HG03066 (cell line): ENCODE results near the gene SMAD3.

ENCODE experiments used
- ATAC-seq: cut with Tn5 transposase; IDR thresholded peaks from one replicate; pipeline ENCODE4 v1.9.1; 2021; ENCODE audit warnings: low read depth; ENCODE audit not compliant: unreplicated experiment

SMAD3 gene

DNA sequence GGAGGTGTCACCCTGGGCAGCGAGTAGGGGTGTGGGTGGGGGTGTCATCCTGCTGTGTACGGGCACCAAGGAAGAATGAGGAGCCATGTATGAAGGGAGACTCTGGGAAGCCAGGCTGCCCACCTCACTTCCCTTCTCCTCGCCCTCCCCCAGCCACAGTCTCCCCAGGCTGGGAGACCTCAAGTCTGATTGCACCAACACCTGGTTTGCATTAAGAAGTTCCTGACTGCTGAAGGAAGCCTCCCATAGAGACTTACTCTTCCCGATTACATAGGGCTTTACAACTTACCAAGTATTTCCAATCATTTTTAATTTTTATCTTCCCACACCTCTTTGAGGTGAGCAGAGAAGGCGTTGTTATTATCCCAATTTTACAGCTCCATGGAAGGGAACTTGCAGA is 29.5 kb upstream of the SMAD3 start:
- ATAC-seq = no peak

- no peak for ATAC-seq
Observed at GRCh38 chr15:67036775-67037555, 28.4 kb upstream of the SMAD3 start.

GRCh38 chr15:67037694-67038093 is 27.7 kb upstream of the SMAD3 start:
- ATAC-seq = no peak

- ATAC-seq = no peak
Observed at GRCh38 chr15:67038736-67039135, 26.7 kb upstream of the SMAD3 start.

GRCh38 chr15:67039384-67040075 is 25.9 kb upstream of the SMAD3 start:
- no peak for ATAC-seq

DNA sequence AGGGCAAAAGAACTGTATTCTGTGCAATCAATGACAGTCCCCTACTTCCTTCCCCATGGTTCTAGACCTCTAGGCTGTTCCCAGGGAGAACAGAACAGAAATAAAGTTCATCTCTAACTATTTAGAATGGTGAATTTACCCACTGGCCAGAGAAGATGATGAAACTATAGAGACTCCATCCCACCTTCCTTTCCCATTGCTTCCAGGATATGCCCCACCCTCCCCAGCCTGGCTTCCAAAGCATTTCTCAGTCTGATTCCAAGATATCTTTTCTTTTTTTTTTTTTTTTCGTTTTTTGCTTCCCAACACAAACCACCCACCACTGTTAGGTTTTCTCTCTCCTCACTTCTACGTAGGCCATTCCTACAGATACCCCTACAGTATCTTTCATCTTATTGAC is 25.1 kb upstream of the SMAD3 start:
- ATAC-seq = no peak

DNA sequence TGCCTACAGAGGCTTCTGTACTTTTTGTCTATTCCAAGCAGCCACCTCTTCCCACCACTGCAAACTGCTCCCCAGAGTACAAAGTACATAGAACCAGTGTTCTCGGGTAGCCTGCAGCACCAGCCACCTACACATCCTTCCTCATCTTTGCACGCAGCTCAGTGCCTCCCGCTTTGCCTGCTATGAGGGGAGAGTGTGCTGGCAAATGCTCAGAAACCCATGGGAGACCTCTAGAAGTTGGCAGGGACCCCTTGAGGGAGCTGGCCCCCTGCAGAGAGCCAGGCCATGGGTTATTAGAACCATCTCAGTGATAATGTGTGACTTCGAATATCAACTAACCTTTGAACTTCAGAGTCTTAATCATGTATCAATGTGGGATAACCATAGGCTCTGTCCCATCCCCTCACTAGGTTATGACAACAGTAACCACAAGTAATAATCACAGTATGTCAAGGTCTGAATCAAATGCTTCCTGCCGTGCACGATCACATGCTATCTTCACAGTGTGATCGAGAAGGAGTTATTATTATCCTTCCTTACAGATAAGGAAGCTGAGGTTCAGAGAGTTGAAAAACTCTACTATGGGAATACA is 22.8 kb upstream of the SMAD3 start:
- ATAC-seq = no peak

DNA sequence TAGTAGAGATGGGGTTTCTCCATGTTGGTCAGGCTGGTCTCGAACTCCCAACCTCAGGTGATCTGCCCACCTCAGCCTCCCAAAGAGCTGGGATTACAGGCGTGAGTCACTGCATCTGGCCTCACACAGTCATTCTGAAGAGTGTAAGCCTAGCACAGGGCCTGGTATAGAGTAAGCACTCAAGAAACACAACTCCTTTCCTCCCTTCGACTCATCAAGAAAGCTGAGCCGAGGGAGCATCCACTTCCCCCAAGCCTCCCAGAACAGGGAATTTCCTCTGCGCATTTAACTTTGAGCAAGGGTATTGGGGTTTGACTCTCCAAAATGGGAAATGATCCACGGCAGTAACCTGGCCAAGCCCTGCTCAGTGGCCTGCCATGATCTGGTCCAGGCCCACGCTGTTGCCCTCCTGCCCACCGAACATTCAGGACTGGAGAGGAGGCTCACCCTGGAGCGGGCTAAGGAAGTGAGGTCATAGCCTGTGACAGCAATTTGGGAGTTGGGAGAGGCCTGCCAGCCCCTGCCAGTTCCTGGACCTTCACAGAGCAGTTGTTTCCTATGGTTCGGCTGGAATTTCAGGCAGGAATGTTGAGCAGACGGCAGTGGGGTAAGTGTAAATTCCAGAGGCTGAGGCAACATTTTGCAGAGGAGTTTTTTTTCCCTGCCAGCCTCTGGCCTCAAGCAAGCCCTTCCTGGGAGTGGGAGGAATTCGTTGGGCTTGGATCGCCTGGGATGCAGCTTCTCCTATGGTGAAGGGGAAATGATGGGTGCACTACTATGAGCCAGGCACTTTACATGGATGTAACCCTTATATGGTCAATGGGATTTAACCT is 21.2 kb upstream of the SMAD3 start:
- no peak for ATAC-seq

GRCh38 chr15:67047149-67047661 is 18.2 kb upstream of the SMAD3 start:
- no peak for ATAC-seq

- no peak for ATAC-seq
Observed at GRCh38 chr15:67048281-67049279, 16.8 kb upstream of the SMAD3 start.

DNA sequence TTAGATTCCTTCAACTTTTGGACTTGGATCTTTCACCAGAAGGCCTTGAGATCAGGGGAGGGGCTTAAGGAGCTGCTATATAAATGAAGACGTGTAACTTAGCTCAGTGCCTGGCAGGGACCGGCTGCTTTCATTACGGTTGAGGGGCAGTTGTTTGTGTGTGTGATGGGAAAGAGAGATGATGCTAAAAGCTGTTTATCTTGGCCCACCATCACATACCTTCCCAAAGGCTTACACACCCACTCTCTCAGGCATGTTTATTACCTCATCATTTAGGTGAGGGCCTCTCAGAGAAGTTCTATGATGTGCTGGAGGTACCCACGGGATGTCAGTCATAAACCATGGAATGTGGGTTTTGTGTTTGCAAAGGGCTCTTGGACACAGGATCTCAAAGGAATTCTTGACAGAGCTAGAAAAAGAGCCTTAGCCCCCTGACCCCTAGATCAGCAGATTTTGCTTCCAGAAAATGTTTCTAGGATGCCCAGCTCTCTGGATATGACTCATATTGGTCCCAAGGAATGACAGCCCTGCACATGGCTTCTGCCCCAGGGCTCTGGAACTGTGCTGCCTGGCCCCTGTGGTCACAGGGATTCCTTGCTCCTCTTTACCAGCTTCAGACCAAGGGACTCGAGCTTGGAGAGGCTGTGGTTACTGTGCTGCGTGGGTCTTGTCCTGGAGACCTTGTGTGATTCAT is 15.9 kb upstream of the SMAD3 start:
- ATAC-seq = no peak

DNA sequence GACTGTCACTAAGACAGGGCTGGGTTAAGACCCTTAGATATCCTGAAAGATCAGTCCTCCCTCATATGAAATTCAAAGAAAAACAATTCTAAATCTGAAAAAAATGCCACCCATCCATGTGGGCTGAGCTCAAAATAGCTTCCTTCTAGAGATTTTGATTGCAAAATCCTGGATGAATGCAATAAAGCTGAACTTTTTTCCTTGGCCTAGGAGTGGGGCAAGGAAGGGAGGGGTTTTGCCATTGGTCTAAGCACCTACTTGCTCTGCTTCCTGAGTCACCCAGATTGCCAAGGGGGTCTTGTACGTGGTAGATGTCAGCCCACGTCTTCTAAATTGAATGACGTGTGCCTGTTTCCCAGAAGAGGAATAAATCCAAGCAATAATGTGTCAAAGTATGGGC is 15.3 kb upstream of the SMAD3 start:
- no peak for ATAC-seq

- no peak for ATAC-seq
Observed at GRCh38 chr15:67050522-67051087, 14.8 kb upstream of the SMAD3 start.

- no peak for ATAC-seq
Observed at GRCh38 chr15:67051088-67052045, 14.0 kb upstream of the SMAD3 start.

GRCh38 chr15:67054676-67055075 is 10.7 kb upstream of the SMAD3 start:
- ATAC-seq = no peak

DNA sequence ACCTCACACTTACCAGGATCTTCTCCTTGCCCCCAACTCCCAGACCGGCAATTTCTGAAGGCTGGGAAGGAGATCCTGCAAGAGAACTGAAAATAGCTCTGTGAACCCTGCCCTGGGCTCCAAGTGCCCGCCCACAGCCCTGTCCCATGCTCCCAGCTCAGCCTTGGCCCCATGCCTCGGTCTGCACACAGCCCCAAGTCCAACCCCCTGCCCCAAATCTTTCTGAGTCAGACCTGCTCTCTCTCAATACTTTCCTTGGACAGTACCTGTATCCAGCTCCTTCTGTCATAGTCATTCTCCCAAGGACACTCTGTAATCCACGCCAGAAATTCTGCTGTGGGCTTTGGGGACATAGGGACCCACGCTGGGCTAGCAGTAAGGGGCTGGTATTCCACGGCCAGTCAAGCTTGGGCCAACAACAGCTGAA is 6.3 kb upstream of the SMAD3 start:
- no peak for ATAC-seq

- no peak for ATAC-seq
Observed at GRCh38 chr15:67061811-67062368, 3.5 kb upstream of the SMAD3 start.
